ENCODE results near the gene EML1.

EML1 gene

DNA sequence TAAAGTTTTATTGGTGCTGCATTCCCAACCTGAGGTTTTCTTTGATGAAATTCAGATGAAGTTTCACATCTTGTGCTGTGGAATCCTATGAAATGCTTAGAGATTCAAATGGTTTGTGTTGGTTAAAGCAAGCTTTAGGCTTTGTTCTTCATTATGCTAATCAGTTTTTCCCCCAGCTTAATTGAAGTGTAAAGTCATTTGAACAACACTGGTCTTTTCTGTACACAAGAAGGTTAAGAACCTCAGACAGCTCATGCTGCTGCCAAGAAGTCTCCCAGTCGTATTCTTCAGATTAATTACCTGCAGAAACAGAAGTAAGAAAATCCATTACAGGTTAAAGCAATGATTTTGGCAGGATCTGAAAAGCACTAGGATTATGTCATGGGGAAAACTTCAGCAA lies 48.9 kb downstream of the EML1 start:
- TF ChIP-seq, protein P1, sequence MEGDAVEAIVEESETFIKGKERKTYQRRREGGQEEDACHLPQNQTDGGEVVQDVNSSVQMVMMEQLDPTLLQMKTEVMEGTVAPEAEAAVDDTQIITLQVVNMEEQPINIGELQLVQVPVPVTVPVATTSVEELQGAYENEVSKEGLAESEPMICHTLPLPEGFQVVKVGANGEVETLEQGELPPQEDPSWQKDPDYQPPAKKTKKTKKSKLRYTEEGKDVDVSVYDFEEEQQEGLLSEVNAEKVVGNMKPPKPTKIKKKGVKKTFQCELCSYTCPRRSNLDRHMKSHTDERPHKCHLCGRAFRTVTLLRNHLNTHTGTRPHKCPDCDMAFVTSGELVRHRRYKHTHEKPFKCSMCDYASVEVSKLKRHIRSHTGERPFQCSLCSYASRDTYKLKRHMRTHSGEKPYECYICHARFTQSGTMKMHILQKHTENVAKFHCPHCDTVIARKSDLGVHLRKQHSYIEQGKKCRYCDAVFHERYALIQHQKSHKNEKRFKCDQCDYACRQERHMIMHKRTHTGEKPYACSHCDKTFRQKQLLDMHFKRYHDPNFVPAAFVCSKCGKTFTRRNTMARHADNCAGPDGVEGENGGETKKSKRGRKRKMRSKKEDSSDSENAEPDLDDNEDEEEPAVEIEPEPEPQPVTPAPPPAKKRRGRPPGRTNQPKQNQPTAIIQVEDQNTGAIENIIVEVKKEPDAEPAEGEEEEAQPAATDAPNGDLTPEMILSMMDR (IDR thresholded peaks at IDR 0.05; ENCODE audit: low read depth, low read length), result no peak
- H3K4me3 ChIP-seq (replicated peaks in 1 of 2; ENCODE audit: low read depth in 2 of 2, low read length in 2 of 2), result no peak overlapping the region
- no peak for DNase-seq (ENCODE audit: low read depth in 2 of 2)

DNA sequence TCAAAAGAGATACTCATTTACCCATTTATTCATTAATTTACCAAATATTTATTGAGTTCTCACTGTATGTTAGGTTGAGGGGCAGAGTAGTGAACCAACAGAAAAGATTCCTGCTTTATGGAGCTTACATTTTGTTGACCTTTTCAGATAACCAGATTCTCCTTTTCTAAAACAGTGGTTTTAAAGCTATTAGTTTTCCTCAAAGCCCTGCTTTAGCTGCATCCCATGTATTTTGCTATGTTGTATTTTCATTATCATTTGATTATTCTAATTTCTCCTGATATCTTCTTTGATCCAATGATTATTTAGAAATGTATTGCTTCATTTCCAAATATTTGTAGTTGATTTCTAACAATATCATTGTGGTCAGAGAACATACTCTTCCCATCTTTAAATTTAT lies 53.6 kb downstream of the EML1 start:
- no peak for DNase-seq (ENCODE audit: low read depth in 2 of 2)
- TF ChIP-seq, protein P1 (IDR thresholded peaks at IDR 0.05; ENCODE audit: low read depth, low read length), result no peak
- H3K4me3 ChIP-seq (replicated peaks in 1 of 2; ENCODE audit: low read depth in 2 of 2, low read length in 2 of 2), result no peak overlapping the region

DNA sequence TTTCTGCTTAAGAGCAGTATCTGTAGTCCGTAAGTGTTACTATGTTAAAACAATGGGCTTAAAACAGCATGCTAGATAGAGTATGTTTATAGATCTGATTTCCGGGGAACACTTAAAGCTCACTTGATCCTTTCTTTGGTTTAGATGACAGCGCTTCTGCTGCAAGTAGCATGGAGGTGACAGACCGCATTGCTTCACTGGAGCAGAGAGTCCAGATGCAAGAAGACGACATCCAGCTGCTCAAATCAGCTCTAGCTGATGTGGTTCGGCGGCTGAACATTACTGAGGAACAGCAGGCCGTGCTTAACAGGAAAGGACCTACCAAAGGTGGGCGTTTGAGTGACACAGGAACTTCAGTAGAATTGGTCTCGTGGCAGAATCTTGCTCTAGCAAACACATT lies 57.5 kb downstream of the EML1 start:
- DNase-seq (ENCODE audit: low read depth in 2 of 2), result no peak
- TF ChIP-seq, protein P1 (IDR thresholded peaks at IDR 0.05; ENCODE audit: low read depth, low read length), result no peak
- H3K4me3 ChIP-seq (replicated peaks in 1 of 2; ENCODE audit: low read depth in 2 of 2, low read length in 2 of 2), result no peak overlapping the region

DNA sequence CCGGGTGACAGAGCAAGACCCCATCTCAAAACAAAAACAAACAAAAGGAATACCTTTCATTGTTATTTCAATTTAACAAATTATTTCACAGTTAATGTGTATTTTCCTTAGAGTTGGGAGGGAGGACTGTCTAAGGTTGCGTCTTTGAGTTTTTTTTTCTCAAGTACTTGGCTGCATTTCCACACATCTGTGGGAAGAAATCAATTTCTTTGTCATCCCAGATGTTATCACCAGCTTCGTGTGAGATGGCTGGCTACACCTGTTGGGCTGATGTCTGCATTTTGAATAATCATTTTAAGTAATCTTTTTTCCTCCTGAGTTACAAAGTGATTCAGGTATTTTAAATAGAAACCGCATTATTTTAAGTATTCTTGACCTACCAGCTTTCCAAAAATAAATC lies 59.4 kb downstream of the EML1 start:
- TF ChIP-seq, protein P1 (IDR thresholded peaks at IDR 0.05; ENCODE audit: low read depth, low read length), result no peak
- DNase-seq (ENCODE audit: low read depth in 2 of 2), result no peak
- H3K4me3 ChIP-seq (replicated peaks in 1 of 2; ENCODE audit: low read depth in 2 of 2, low read length in 2 of 2), result no peak overlapping the region

DNA sequence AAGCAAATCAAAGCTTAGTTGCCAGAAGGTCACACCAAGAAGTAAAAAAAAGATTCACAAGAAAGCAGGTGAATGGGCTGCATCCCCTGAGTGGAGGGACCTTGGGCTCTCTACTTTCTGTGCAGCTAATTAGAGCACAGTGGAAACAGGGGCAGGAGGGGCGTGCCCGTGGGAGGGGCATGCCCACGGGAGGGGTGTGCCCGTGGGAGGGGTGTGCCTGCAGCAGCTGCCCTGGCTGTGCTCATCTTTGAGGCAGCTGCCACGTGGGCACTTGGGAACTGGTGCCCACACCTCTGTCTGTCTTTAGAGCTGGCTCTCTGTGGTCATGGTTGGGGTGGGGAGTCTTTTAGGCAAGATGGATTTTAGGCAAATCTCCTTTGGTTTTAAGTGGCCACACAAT lies 60.0 kb downstream of the EML1 start:
- H3K4me3 ChIP-seq (replicated peaks in 1 of 2; ENCODE audit: low read depth in 2 of 2, low read length in 2 of 2), result no peak overlapping the region
- DNase-seq (ENCODE audit: low read depth in 2 of 2), result no peak
- TF ChIP-seq, protein P1 (IDR thresholded peaks at IDR 0.05; ENCODE audit: low read depth, low read length), result no peak

DNA sequence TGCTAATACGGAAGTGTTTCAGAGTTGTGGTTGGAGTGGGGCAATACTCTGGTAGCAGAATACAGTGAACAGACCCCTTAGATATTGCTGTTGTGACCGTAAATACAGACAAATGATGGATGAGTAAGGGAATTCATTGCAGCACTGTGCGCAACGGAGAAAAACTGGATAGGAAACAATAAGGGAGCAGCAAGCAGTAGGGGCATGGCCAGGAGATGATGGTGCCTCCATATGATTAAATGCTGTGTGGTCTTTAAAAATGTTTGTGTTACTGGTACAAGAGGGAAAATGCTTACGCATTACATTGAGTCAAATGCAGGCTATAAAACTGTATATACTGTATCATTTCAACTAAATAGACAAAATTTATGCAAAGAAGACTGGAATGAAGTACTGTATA lies 61.6 kb downstream of the EML1 start:
- H3K4me3 ChIP-seq (replicated peaks in 1 of 2; ENCODE audit: low read depth in 2 of 2, low read length in 2 of 2), result no peak overlapping the region
- TF ChIP-seq, protein P1 (IDR thresholded peaks at IDR 0.05; ENCODE audit: low read depth, low read length), result no peak

DNA sequence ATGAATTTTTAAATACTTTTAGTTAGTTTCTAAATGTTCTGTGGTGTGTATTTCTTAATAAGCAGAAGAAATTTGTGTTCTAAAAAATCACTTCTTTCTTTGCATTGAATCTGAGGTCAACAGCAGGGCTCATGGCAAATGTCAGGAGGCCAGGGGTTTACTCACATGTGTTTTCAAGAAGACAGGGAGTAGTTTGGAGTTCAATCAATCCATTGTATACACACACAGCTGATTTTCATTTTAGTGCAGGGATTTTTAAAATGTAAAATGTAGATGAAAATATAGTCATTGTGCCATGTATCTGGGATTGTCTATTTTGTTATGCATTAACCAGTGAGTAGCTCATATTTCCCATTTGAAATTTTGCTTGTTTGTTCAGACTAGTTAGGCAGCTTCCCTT lies 62.1 kb downstream of the EML1 start:
- TF ChIP-seq, protein P1 (IDR thresholded peaks at IDR 0.05; ENCODE audit: low read depth, low read length), result no peak
- no peak overlapping the region for H3K4me3 ChIP-seq (replicated peaks in 1 of 2; ENCODE audit: low read depth in 2 of 2, low read length in 2 of 2)
- DNase-seq (ENCODE audit: low read depth in 2 of 2), result no peak

More for the DNA sequence above, 61.6 kb downstream of the EML1 start:
- no peak for DNase-seq (ENCODE audit: low read depth in 2 of 2)

All from cardiac fibroblast (primary cell).